ENCODE measurements around the gene PNMA3. TPM values are rescaled to one million over a fixed set of nuclear protein-coding genes. Genes with fewer than 3 reads are reported as not detected.
A peak's percentile ranks its signal among the peaks of the same experiment; 100 is the strongest.
"Not testable (repeated sequence)": the region's sequence is repeated elsewhere in the genome, so short reads cannot be mapped to it uniquely, and the experiment has no call there.

Gene PNMA3
- polyA plus RNA-seq, 6 donors from 2014 or later, result 0.35 to 0.49 TPM; not detected in 4

- ATAC-seq (ENCODE audit: low read depth in 2 of 2), result no peak
- no peak overlapping the region for H3K4me3 Mint-ChIP-seq
- no peak overlapping the region for H3K27ac Mint-ChIP-seq
- peaks cover 0 to 15% (median 7%) of the 10 kb centered on the region in 3 donors for H3K27me3 Mint-ChIP-seq
- no peaks in the 10 kb centered on the region for H3K9me3 Mint-ChIP-seq
- no peaks in the 10 kb centered on the region for H3K36me3 Mint-ChIP-seq
- no peak for DNase-seq
- H3K4me1 Mint-ChIP-seq, result no peaks in the 10 kb centered on the region
These were observed 3.2 kb downstream of the PNMA3 start for GRCh38 chrX:153059191-153060094.

GRCh38 chrX:153060095-153060445, 3.8 kb downstream of the PNMA3 start:
- Mint-ChIP-seq H3K27me3 (peaks cover 0 to 15% (median 7%) of the 10 kb centered on the region in 3 donors), H3K36me3 (no peaks in the 10 kb centered on the region), H3K4me3 (no peak overlapping the region), H3K4me1 (no peaks in the 10 kb centered on the region), H3K9me3 (no peaks in the 10 kb centered on the region), H3K27ac (no peak overlapping the region)
- ATAC-seq (ENCODE audit: low read depth in 2 of 2) (no peak), DNase-seq (no peak)

- Mint-ChIP-seq H3K4me3 (no peak overlapping the region), H3K27me3 (peaks cover 0 to 9% (median 7%) of the 10 kb centered on the region in 3 donors), H3K27ac (no peak overlapping the region), H3K9me3 (no peaks in the 10 kb centered on the region), H3K4me1 (no peaks in the 10 kb centered on the region), H3K36me3 (no peaks in the 10 kb centered on the region)
- ATAC-seq (ENCODE audit: low read depth in 2 of 2), result no peak
- DNase-seq, result no peak
These were observed 5.5 kb downstream of the PNMA3 start for GRCh38 chrX:153061732-153062131.

- no peak overlapping the region for H3K4me3 Mint-ChIP-seq
- H3K27me3 Mint-ChIP-seq, result no peaks in the 10 kb centered on the region
- no peaks in the 10 kb centered on the region for H3K9me3 Mint-ChIP-seq
- peak overlapping the region in 2 of 6 donors; percentile 38 to 39 for H3K27ac Mint-ChIP-seq
- no peaks in the 10 kb centered on the region for H3K36me3 Mint-ChIP-seq
- no peak for ATAC-seq (ENCODE audit: low read depth in 2 of 2)
- H3K4me1 Mint-ChIP-seq, result no peaks in the 10 kb centered on the region
- DNase-seq, result no peak
These were observed 7.0 kb downstream of the PNMA3 start for GRCh38 chrX:153063315-153063714.

GRCh38 chrX:153064061-153064460, 7.8 kb downstream of the PNMA3 start:
- no peak overlapping the region for H3K4me3 Mint-ChIP-seq
- no peak for DNase-seq
- no peaks in the 10 kb centered on the region for H3K4me1 Mint-ChIP-seq
- no peaks in the 10 kb centered on the region for H3K36me3 Mint-ChIP-seq
- no peak for ATAC-seq (ENCODE audit: low read depth in 2 of 2)
- H3K9me3 Mint-ChIP-seq, result no peaks in the 10 kb centered on the region
- no peak overlapping the region for H3K27ac Mint-ChIP-seq
- H3K27me3 Mint-ChIP-seq, result no peaks in the 10 kb centered on the region

GRCh38 chrX:153065389-153065788, 9.1 kb downstream of the PNMA3 start:
- no peaks in the 10 kb centered on the region for H3K4me1 Mint-ChIP-seq
- no peak for ATAC-seq (ENCODE audit: low read depth in 2 of 2)
- no peak overlapping the region for H3K27ac Mint-ChIP-seq
- no peaks in the 10 kb centered on the region for H3K27me3 Mint-ChIP-seq
- H3K36me3 Mint-ChIP-seq, result no peaks in the 10 kb centered on the region
- H3K4me3 Mint-ChIP-seq, result no peak overlapping the region
- no peak for DNase-seq
- H3K9me3 Mint-ChIP-seq, result no peaks in the 10 kb centered on the region

GRCh38 chrX:153066402-153066801, 10.1 kb downstream of the PNMA3 start:
- H3K4me3 Mint-ChIP-seq; H3K9me3 Mint-ChIP-seq; H3K27me3 Mint-ChIP-seq; H3K36me3 Mint-ChIP-seq; H3K27ac Mint-ChIP-seq; DNase-seq; H3K4me1 Mint-ChIP-seq; ATAC-seq (ENCODE audit: low read depth in 2 of 2): not testable (repeated sequence)

GRCh38 chrX:153071909-153072583, 15.8 kb downstream of the PNMA3 start, which contains the start of gene PNMA6A:
Gene PNMA6A (plus strand): TSS chrX:153072454. CDS start chrX:153073063, 609 bp downstream.
- ATAC-seq (ENCODE audit: low read depth in 2 of 2), result peak; percentile 69 to 72
- H3K27me3 Mint-ChIP-seq, H3K9me3 Mint-ChIP-seq, DNase-seq, H3K4me3 Mint-ChIP-seq, H3K27ac Mint-ChIP-seq, H3K36me3 Mint-ChIP-seq, H3K4me1 Mint-ChIP-seq: not testable (repeated sequence)

GRCh38 chrX:153073331-153073730, 17.1 kb downstream of the PNMA3 start:
- not testable (repeated sequence) for H3K27me3 Mint-ChIP-seq; H3K9me3 Mint-ChIP-seq; H3K36me3 Mint-ChIP-seq; H3K4me1 Mint-ChIP-seq; H3K27ac Mint-ChIP-seq; DNase-seq; ATAC-seq (ENCODE audit: low read depth in 2 of 2); H3K4me3 Mint-ChIP-seq

GRCh38 chrX:153074262-153074899, 18.1 kb downstream of the PNMA3 start:
- Mint-ChIP-seq H3K4me3 (peak overlapping the region in 2 of 8 donors; percentile 5 to 50), H3K36me3 (no peaks in the 10 kb centered on the region), H3K27me3 (peaks cover 0 to 8% (median 6%) of the 10 kb centered on the region in 3 donors), H3K4me1 (peaks cover 0 to 3% (median 0%) of the 10 kb centered on the region in 3 donors), H3K9me3 (no peaks in the 10 kb centered on the region), H3K27ac (peak overlapping the region in 1 of 6 donors; percentile 51)
- ATAC-seq (ENCODE audit: low read depth in 2 of 2), result no peak
- no peak for DNase-seq

GRCh38 chrX:153074935-153075334, 18.7 kb downstream of the PNMA3 start:
- H3K9me3 Mint-ChIP-seq, result no peaks in the 10 kb centered on the region
- DNase-seq (no peak), ATAC-seq (ENCODE audit: low read depth in 2 of 2) (no peak)
- peak overlapping the region in 1 of 6 donors; percentile 51 for H3K27ac Mint-ChIP-seq
- peak overlapping the region in 3 of 8 donors; percentile 5 to 52 (median 50) for H3K4me3 Mint-ChIP-seq
- H3K27me3 Mint-ChIP-seq, result peaks cover 0 to 8% (median 6%) of the 10 kb centered on the region in 3 donors
- H3K36me3 Mint-ChIP-seq, result no peaks in the 10 kb centered on the region
- H3K4me1 Mint-ChIP-seq, result peaks cover 0 to 3% (median 0%) of the 10 kb centered on the region in 3 donors

- DNase-seq, result no peak
- no peak for ATAC-seq (ENCODE audit: low read depth in 2 of 2)
- Mint-ChIP-seq H3K4me3 (no peak overlapping the region), H3K27ac (no peak overlapping the region), H3K36me3 (no peaks in the 10 kb centered on the region), H3K4me1 (peaks cover 0 to 3% (median 0%) of the 10 kb centered on the region in 3 donors), H3K27me3 (peaks cover 0 to 8% (median 6%) of the 10 kb centered on the region in 3 donors), H3K9me3 (no peaks in the 10 kb centered on the region)
These were observed 19.1 kb downstream of the PNMA3 start for GRCh38 chrX:153075366-153075765.

GRCh38 chrX:153077437-153078135, 21.3 kb downstream of the PNMA3 start:
- H3K27me3 Mint-ChIP-seq, H3K36me3 Mint-ChIP-seq, H3K27ac Mint-ChIP-seq, H3K9me3 Mint-ChIP-seq, H3K4me3 Mint-ChIP-seq, DNase-seq, H3K4me1 Mint-ChIP-seq: not testable (repeated sequence)
- peak; percentile 68 to 70 for ATAC-seq (ENCODE audit: low read depth in 2 of 2)

Data from naive B cell (primary cell).